K562 (cell line): ENCODE data around the gene KRIT1. TPM values are rescaled to one million over a fixed set of nuclear protein-coding genes. Genes with fewer than 3 reads are reported as not detected.
"Not testable (repeated sequence)": the region's sequence is repeated elsewhere in the genome, so short reads cannot be mapped to it uniquely, and the experiment has no call there.

ENCODE experiments used
- ATAC-seq: fragments of 200-7000 bp; cut with Tn5 transposase; 3 replicates; pipeline ENCODE4 v1.9.1; 2020; ENCODE audit warnings: moderate library complexity
- BruUV-seq: library from RNA; stranded (reverse); fragments of 400-500 nt; replicated peaks from 2 replicates; lab custom pipeline; 2021; lab: Mats Ljungman, UMichigan
- CTCF ChIA-PET: fragments of 300-600 bp; formaldehyde crosslinking; extraction: SDS; loops from one replicate; lab custom pipeline; 2021; ENCODE audit warnings: low intra/inter-chr PET ratio; lab: Yijun Ruan, JAX
- POLR2A ChIA-PET: fragments of 300-600, 350-650 bp; sonication (Branson Sonifier 250); formaldehyde crosslinking; extraction: SDS; loops from one replicate; lab custom pipeline; 2021; ENCODE audit warnings: antibody characterized with exemption, inconsistent platforms; lab: Yijun Ruan, JAX
- DNase-seq, 4 experiments: peaks; one replicate each; pipeline versions ENCODE4 v3.0.0 to v3.0.0-alpha.2; 2011 to 2018; ENCODE audit warnings: low spot score in 3 of 4, mixed read lengths in 3 of 4; ENCODE audit errors: extremely low read depth in 1 of 4
- FAIRE-seq: peaks from 2 replicates; lab custom pipeline; 2011; peaks lifted over from hg19 to GRCh38; lab: Jason Lieb, UNC
- H2AFZ ChIP-seq: 2 replicates; pipeline ENCODE4 v1.6.0; 2011; ENCODE audit warnings: low read depth, low read length, control low read depth, inconsistent platforms
- H3K27ac ChIP-seq: fragments of 200-600 bp; 3 replicates; pipeline ENCODE4 v1.8.0; 2011; ENCODE audit warnings: low read depth, mild to moderate bottlenecking, control low read depth, inconsistent platforms, low read length, moderate library complexity, mixed read lengths; ENCODE audit errors: extremely low read depth
- H3K27me3 ChIP-seq, 2 experiments: fragments of 300-600 bp in 1 of 2; 2 replicates in 1 of 2; 3 replicates in 1 of 2; pipeline versions ENCODE4 v1.6.0 to v1.8.0; 2011; ENCODE audit warnings: inconsistent platforms in 2 of 2, low read length in 2 of 2, mild to moderate bottlenecking in 1 of 2, mixed read lengths in 1 of 2, moderate library complexity in 1 of 2; ENCODE audit not compliant: control insufficient read depth in 2 of 2, insufficient read depth in 2 of 2
- H3K36me3 ChIP-seq: fragments of 300-600 bp; 3 replicates; pipeline ENCODE4 v1.8.0; 2011; ENCODE audit warnings: mild to moderate bottlenecking, low read length, inconsistent platforms; ENCODE audit not compliant: control insufficient read depth, insufficient read depth
- H3K4me1 ChIP-seq, 2 experiments: fragments of 200-600 bp in 1 of 2; replicated peaks in 1 of 2; 2 replicates in 1 of 2; 3 replicates in 1 of 2; pipeline versions ENCODE4 v1.5.1 to v1.8.0; 2011; ENCODE audit warnings: inconsistent platforms in 2 of 2, low read length in 2 of 2, mild to moderate bottlenecking in 1 of 2, mixed read lengths in 1 of 2, moderate library complexity in 1 of 2; ENCODE audit not compliant: control insufficient read depth in 2 of 2, insufficient read depth in 2 of 2
- H3K4me2 ChIP-seq: 2 replicates; pipeline ENCODE4 v1.6.1; 2011; ENCODE audit warnings: low read length, control low read depth, inconsistent platforms, mixed read lengths; ENCODE audit not compliant: insufficient read depth
- H3K4me3 ChIP-seq: fragments of 200-600 bp; sonication (generic), shearing (Covaris generic); 2 replicates; pipeline ENCODE4 v1.5.1; 2016; ENCODE audit warnings: control low read depth, inconsistent platforms
- H3K79me2 ChIP-seq: fragments of 200-600 bp; 3 replicates; pipeline ENCODE4 v1.8.0; 2011; ENCODE audit warnings: low read length, inconsistent platforms; ENCODE audit not compliant: control insufficient read depth, insufficient read depth
- H3K9ac ChIP-seq, 2 experiments: 2 replicates each; pipeline versions ENCODE4 v1.6.0 to v1.6.1; 2011; ENCODE audit warnings: low read depth in 2 of 2, low read length in 2 of 2, control low read depth in 1 of 2, inconsistent platforms in 1 of 2, mild to moderate bottlenecking in 1 of 2, mixed read lengths in 1 of 2; ENCODE audit not compliant: insufficient read depth in 1 of 2
- H3K9me1 ChIP-seq: one replicate; pipeline ENCODE4 v1.6.0; 2011; ENCODE audit warnings: inconsistent platforms, mild to moderate bottlenecking, low read length, moderate library complexity; ENCODE audit not compliant: control insufficient read depth, insufficient read depth
- H3K9me3 ChIP-seq: replicated peaks from 2 replicates; pipeline ENCODE4 v1.5.1; 2011; ENCODE audit warnings: low read depth, low read length, inconsistent platforms; ENCODE audit not compliant: control insufficient read depth, insufficient read depth
- H4K20me1 ChIP-seq: replicated peaks from 2 replicates; pipeline ENCODE4 v1.6.1; 2011; ENCODE audit warnings: low read length, inconsistent platforms, mixed read lengths; ENCODE audit not compliant: control insufficient read depth, insufficient read depth
- CBX3 ChIP-seq, 2 experiments: IDR thresholded peaks; 1 replicate in 1 of 2; 2 replicates in 1 of 2; pipeline ENCODE4 v1.6.1; 2012; ENCODE audit warnings: inconsistent platforms in 2 of 2, low read length in 2 of 2, borderline replicate concordance in 1 of 2, control low read depth in 1 of 2
- CC2D1A ChIP-seq: fragments of 450-650 bp; IDR thresholded peaks from 2 replicates; pipeline ENCODE4 v1.6.1; 2017; ENCODE audit warnings: mild to moderate bottlenecking
- TRIM24 ChIP-seq, 2 experiments: fragments of 450-650 bp; IDR thresholded peaks; 2 replicates each; pipeline ENCODE4 v1.6.1; 2016
- YY1 ChIP-seq, 3 experiments: IDR thresholded peaks; 2 replicates each; pipeline ENCODE4 v1.6.1; 2011; ENCODE audit warnings: low read length in 2 of 3, mild to moderate bottlenecking in 2 of 3, moderate library complexity in 2 of 3, borderline replicate concordance in 1 of 3, control low read depth in 1 of 3, low read depth in 1 of 3; ENCODE audit not compliant: insufficient read depth in 3 of 3, insufficient replicate concordance in 2 of 3, control insufficient read depth in 1 of 3, insufficient read length in 1 of 3; ENCODE audit errors: extremely low read depth in 1 of 3
- ZFP36 ChIP-seq: fragments of 150-350 bp; IDR thresholded peaks from 2 replicates; pipeline ENCODE4 v1.6.1; 2018; ENCODE audit warnings: low read length, low read depth; ENCODE audit not compliant: partially characterized antibody
- ZNF431 ChIP-seq: sonication (generic); formaldehyde crosslinking; IDR thresholded peaks from 2 replicates; pipeline ENCODE4 v1.8.0; 2022; ENCODE audit warnings: mild to moderate bottlenecking, missing genetic modification reagents
- WGBS: fragments of 100-300 bp; shearing (Covaris generic); methylation state at CpG from one replicate; pipeline ENCODE4 v1.1.6; 2016; ENCODE audit warnings: low coverage, mixed read lengths; ENCODE audit not compliant: insufficient coverage; ENCODE audit errors: missing lambda C conversion rate; 5-methylcytosine and 5-hydroxymethylcytosine counted together
- in situ Hi-C: fragments of 300-500 bp; cut with MboI; formaldehyde crosslinking; loops from 4 replicates; pipeline ENCODE4 v1.15.0; 2018; ENCODE audit warnings: inconsistent platforms, mixed read lengths
- intact Hi-C: fragments of 100-400 bp; cut with micrococcal nuclease; formaldehyde crosslinking; loops from 2 replicates; pipeline ENCODE4 v1.14.2; 2022
- polyA plus RNA-seq, 8 experiments: library from polyadenylated mRNA; depleted of rRNA in 4 of 8; stranded (reverse) in 5 of 8; unstranded in 3 of 8; fragments of >200 nt; fragmentation: Nextera tagmentation in 2 of 8; fragmentation: Illumina TruSeq in 1 of 8; extraction: Ambion mirVana in 2 of 8; extraction: Trizol in 1 of 8; gene quantifications; 2 replicates each; pipeline versions ENCODE4 v1.2.1 to v1.2.3, GENCODE V29; 2011 to 2014; ENCODE audit warnings: inconsistent platforms in 1 of 8, missing spikeins in 1 of 8
- total RNA-seq, 7 experiments: library from RNA; depleted of rRNA in 6 of 7; stranded (reverse); fragments of >200 nt in 6 of 7; fragmentation: Illumina TruSeq in 2 of 7; extraction: Trizol in 2 of 7; gene quantifications; 2 replicates each; pipeline versions ENCODE4 v1.2.1 to v1.2.3, GENCODE V29; 2011 to 2021; ENCODE audit warnings: low replicate concordance in 1 of 7
- TF ChIP-seq, protein P1 (sequence below): fragments of 450-650 bp; IDR thresholded peaks from 2 replicates; pipeline ENCODE4 v1.6.1; 2016; ENCODE audit warnings: mild to moderate bottlenecking
- TF ChIP-seq, protein P2 (sequence below): fragments of 450-650 bp; IDR thresholded peaks from 2 replicates; pipeline ENCODE4 v1.6.1; 2018; ENCODE audit warnings: mild to moderate bottlenecking, low read depth; ENCODE audit not compliant: partially characterized antibody

Gene KRIT1
- total and polyA plus RNA-seq, 9 of the 15 experiments (the other 6 are each of a cell fraction or from before 2014, with no cell fraction given) = 21.5 to 81.4 (median 55.9) TPM

DNA sequence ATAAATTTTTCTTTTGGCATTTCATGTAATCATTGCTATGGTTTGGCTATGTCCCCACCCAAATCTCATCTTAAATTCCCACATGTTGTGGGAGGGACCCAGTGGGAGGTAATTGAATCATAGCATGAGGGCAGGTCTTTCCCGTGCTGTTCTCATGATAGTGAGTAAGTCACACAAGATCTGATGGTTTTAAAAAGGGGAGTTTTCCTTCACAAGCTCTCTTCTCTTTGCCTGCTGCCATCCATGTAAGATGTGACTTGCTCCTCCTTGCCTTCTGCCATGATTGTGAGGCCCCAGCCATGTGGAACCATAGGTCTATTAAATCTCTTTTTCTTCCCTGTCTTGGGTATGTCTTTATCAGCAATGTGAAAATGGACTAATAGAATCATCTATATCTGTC, 9.1 kb upstream of the KRIT1 start:
- H3K9ac ChIP-seq, H2AFZ ChIP-seq, ATAC-seq, H3K27me3 ChIP-seq, H3K4me3 ChIP-seq, H3K9me1 ChIP-seq, BruUV-seq, DNase-seq, CTCF ChIA-PET, H4K20me1 ChIP-seq, intact Hi-C loops, H3K4me1 ChIP-seq, H3K4me2 ChIP-seq, FAIRE-seq, H3K27ac ChIP-seq, H3K9me3 ChIP-seq, in situ Hi-C loops: not testable (repeated sequence)
- WGBS = 25% methylated on average over 1 of the region's 1 CpG
- peaks cover 66% of the 10 kb centered on the region; the same call in 2 of the 3 replicates for H3K79me2 ChIP-seq
- POLR2A ChIA-PET = interaction anchor here (1.1 kb wide), 1 partner anchor 9 kb away, joined by 4 read pairs; the partner anchor contains the start of genes ANKIB1 and KRIT1
- H3K36me3 ChIP-seq = peaks cover 10% of the 10 kb centered on the region
- TF ChIP-seq, protein P1, sequence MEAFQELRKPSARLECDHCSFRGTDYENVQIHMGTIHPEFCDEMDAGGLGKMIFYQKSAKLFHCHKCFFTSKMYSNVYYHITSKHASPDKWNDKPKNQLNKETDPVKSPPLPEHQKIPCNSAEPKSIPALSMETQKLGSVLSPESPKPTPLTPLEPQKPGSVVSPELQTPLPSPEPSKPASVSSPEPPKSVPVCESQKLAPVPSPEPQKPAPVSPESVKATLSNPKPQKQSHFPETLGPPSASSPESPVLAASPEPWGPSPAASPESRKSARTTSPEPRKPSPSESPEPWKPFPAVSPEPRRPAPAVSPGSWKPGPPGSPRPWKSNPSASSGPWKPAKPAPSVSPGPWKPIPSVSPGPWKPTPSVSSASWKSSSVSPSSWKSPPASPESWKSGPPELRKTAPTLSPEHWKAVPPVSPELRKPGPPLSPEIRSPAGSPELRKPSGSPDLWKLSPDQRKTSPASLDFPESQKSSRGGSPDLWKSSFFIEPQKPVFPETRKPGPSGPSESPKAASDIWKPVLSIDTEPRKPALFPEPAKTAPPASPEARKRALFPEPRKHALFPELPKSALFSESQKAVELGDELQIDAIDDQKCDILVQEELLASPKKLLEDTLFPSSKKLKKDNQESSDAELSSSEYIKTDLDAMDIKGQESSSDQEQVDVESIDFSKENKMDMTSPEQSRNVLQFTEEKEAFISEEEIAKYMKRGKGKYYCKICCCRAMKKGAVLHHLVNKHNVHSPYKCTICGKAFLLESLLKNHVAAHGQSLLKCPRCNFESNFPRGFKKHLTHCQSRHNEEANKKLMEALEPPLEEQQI = 0 out of 2 replicates have a peak, but pooled peaks have one; percentile 58
- TF ChIP-seq, protein P2, sequence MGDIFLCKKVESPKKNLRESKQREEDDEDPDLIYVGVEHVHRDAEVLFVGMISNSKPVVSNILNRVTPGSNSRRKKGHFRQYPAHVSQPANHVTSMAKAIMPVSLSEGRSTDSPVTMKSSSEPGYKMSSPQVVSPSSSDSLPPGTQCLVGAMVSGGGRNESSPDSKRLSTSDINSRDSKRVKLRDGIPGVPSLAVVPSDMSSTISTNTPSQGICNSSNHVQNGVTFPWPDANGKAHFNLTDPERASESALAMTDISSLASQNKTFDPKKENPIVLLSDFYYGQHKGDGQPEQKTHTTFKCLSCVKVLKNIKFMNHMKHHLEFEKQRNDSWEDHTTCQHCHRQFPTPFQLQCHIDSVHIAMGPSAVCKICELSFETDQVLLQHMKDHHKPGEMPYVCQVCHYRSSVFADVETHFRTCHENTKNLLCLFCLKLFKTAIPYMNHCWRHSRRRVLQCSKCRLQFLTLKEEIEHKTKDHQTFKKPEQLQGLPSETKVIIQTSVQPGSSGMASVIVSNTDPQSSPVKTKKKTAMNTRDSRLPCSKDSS = peak; percentile 74
- TF ChIP-seq ZNF431 (peak; percentile 100), CBX3 (IDR thresholded peaks at IDR 0.05; ENCODE audit: borderline replicate concordance in 1 of 2, low read length in 2 of 2) (peak in 1 of 2 experiments; percentile 77; a peak in 1 of 3 replicates), YY1 (IDR thresholded peaks at IDR 0.05; ENCODE audit: borderline replicate concordance in 1 of 3, control insufficient read depth in 1 of 3, extremely low read depth in 1 of 3, insufficient read depth in 3 of 3, insufficient read length in 1 of 3, insufficient replicate concordance in 2 of 3, low read depth in 1 of 3, low read length in 2 of 3) (peak in 1 of 3 experiments; percentile 50), CC2D1A (peak; percentile 75; the same call in 1 of the 2 replicates), TRIM24 (IDR thresholded peaks at IDR 0.05) (peak; percentile 64 to 66), ZFP36 (peak; percentile 38)
